NCI-H187 treated with DMSO at 0.1 percent for 48 hours (cell line): Measurements from ENCODE around the gene DEGS2.
"Not testable (repeated sequence)": the region's sequence is repeated elsewhere in the genome, so short reads cannot be mapped to it uniquely, and the experiment has no call there.

Source experiments
- DNase-seq: peaks from one replicate; lab custom pipeline; 2025; lab: John Stamatoyannopoulos, UW

DEGS2 gene

DNA sequence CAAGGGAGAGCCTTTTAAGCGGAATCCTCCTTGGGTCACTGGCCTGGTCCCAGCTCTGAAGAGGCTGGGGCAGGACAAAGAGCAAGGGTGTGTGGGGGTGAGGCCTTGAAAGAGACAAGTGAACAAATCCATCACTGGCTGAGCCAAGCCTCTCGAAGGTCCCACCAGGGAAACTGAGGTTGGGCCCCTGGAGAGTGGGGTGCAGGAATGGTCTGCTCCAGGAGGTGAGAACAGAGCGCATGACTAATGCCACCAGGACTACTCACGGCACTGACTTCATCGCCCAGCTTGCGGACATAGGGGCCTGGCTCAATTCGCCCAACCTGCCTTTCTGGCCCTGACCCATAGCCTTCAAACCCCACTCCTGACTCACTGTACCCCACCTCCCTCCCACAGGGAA is 19.2 kb upstream of the DEGS2 start:
- no peak for DNase-seq

DNA sequence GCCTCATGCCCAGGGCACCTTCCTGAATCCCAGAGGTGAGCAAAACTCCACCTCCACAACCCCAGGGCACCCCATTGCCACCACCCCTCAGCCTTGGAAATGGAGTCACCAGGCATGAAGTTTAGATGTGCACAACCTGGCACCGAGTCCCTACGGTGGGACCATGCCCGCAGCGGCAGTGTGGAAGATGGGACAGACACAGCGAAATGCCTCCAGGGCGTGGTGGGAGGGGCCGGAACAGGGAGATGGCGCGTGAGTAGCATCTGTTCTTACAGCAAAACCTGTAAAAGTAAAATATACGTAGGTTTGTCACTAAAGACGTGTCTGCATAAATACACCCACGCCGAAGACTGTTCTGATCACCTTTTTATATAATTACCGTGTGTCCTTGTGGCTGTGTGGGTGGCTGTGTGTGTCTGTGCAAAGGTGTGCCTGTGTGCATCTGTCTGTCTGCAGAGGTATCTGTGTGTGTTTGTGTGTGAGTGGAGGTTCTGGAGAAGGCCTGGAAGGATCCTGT is 17.4 kb upstream of the DEGS2 start:
- DNase-seq, result no peak

DNA sequence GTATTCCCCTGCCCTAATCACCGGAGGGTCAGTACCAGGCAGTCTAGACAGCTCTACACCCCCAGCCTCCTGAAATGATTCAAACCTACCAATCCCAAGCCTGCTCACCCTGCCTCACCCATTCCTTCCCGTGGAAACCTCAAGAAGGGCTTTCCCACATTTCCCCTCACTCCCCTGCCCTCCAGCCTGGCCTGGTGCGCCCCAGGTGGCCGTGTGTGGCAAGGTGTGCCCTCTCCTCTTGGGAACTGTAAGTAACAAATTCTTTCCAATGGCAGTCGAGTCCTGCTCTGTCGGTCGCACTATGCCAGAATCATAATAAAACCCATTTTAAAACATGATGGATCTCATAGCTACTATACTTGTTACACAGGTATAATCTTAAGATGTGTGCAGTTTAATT is 13.9 kb upstream of the DEGS2 start:
- DNase-seq, result no peak

DNA sequence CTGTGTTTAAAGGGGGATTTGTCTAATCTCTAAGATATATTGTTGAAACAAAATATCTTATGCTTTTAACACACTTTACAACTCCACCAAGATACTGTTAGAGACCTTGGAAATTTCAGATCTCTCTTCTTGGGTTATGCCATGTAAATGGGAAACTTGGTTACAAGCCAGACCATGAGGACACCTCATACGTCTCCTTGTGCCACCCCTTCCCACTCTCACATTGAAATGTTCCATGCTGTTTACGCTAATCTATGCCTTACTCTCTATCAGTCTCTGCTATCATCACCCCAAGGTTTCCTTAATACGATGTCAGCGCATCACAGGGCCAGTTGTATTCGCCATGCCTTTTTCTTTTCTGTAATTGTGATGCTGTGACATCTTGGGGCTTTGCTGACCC is 13.4 kb upstream of the DEGS2 start:
- no peak for DNase-seq

DNA sequence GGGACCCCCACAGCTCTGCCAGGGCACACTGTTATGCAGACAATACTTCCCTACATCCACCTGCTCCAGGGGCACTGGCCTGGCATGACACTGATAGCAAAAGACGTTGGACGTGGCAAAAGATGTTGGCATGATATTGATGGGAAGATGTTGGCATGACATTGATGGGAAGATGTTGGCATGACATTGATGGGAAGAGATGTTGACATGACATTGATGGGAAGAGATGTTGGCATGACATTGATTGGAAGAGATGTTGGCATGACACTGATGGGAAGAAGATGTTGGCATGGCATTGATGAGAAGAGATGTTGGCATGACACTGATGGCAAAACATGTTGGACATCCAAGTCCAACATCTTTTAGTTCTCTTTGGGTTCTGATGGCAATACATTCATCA is 11.4 kb upstream of the DEGS2 start:
- DNase-seq, result no peak

DNA sequence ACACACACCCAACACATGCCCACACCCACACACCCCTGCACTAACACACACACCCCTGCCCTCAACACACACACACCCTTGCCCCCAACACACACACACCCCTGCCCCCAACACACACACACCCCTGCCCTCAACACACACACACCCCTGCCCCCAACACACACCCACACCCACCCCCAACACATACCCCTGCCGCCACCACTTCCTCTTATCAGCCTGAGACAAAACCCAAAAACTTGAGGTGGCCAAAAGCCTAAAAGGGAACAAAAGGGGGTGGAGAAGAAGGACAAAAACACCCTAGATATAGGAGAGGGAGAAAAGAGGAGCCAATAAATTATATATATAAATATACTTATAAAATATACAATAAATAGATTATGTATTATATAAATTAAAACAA is 9.1 kb upstream of the DEGS2 start:
- no peak for DNase-seq

DNA sequence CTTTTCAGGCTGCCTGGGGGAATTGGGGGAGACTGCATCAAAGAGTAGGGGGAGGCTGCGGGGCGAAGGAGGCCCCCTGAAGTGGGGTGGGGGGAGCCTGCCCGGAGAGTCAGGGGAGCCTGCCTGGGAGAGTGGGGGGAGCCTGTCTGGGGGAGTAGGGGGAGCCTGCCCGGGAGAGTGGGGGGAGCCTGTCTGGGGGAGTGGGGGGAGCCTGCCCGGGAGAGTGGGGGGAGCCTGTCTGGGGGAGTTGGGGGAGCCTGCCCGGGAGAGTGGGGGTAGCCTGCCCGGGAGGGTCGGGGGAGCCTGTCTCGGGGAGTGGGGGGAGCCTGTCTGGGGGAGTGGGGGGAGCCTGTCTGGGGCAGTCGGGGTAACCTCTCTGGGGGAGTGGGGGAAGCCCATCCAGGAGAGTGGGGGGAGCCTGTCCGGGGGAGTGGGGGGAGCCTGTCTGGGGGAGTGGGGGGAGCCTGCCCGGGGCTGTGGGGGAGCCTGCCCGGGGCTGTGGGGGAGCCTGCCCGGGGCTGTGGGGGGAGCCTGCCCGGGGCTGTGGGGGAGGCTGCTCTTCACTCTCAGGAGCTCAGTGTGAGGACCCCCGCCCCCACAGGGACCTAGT is 6.5 kb upstream of the DEGS2 start:
- no peak for DNase-seq

DNA sequence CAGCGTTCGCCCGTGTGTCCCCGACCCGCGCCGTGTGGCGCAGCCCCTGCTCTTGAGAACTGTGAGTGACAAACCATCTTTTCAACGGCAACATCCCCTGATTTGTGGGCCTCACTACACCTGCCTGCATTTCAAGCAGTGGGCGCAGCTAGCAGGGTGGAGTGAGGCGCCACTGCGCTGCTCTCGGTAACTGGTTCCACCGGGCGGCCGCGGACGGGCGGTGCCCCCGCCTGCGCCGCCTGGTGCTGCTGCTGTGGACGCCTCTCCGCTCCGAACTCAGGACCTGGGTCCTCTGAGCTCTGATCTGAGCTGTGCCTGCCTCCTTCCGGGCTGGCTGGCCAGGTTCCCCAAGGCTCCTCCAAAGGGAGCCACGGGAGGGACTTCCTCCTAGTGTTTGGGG is 5.9 kb upstream of the DEGS2 start:
- no peak for DNase-seq

DNA sequence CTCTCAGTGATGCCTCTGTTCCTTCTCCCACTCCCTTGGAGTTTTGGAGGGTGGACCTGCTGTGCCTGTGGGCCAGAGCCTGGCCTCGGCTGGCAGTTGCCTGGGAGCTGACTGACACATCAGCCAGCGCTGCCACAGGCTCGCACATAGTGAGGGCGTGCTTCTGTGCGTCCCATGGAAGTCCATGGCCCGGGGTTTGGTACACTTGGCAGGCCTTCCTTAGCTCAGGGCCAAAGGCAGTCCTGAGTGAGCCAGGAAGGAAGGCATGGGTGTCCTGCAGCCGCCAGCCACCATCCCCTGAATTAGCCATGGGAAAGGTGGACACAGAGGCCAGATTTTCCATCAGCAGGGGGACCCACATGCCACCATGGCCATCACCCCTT is 1.1 kb upstream of the DEGS2 start:
- no peak for DNase-seq

DNA sequence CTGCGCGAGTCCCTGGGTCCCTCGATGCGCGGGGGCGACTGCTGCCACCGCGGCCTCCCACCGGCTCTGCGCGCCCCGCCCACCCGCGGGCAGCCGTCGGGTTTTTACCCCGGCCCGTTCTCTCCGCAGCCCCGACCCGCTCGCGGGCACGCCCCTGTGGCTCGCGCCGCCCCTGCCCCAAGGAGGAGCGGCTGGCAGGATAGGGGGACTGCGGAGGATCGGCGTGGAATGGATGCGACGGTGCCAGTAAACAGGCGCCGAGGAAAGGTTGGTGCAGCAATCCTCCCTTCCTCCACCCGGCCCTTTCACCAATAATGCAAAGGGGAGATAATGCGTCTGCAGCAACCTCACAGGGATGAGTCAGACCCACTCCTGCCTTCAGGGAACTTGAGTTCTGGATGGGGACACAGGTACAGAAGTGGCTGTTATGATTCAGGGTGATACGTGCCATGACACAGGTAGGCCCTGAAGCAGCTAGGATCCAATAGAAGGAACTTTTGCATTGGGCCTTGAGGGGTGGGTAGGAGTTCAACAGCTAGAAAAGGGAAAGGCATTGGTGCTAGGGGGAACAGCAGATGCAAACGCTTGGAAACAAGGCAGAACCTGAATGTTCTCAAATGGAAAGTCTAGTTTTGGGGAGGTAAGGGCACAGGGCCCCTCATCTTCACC is 554 bp upstream of the DEGS2 start:
- no peak for DNase-seq

DNA sequence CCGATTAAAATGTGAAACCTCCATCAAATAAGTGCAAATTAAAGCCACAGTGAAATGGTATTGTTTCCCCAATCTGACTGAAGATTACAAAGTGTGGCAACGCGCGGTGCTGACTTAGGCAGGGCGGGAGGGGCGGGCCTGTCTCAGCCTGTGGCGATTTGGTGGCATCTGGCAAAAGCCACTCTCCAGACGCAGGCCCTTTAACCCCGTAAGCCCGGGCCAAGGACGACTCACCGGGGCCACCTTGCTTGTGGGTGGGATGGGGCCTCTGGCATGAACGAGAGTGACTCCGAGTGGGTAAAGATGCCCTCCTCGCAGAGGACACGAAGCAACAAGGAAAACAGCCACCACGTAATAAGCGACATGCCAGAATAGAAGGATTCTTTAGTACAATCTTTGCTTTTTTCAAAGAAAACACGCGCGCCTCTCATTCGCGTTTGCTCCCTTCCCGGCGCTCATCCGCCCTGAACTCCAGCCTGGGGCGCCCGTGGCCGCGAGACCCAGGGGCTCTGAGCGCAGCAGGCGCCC is 815 bp downstream of the DEGS2 start:
- DNase-seq, result no peak

DNA sequence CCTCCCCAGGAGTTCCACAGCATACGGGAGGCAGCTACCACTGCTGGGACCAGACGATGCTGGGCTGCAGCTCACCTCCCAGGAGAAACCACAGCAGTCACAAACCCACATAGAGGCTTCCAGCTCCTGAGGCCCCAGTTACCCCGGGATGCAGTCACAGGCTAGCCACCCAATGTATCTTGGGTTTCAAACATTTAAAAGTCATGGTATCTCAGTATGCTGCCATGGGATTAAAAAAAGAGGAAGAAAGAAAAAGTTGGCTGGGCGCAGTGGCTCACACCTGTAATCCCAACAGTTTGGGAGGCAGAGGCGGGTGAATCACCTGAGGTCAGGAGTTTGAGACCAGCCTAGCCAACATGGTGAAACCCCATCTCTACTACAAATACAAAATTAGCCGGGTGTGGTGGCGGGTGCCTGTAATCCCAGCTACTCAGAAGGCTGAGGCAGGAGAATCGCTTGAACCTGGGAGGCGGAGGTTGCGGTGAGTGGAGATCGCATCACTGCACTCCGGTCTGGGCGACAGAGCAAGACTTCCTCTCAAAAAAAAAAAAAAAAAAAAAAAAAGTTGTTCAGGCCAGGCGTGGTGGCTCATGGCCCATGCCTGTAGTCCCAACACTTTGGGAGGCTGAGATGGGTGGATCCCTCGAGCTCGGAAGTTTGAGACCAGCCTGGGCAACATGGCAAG is 1.8 kb downstream of the DEGS2 start:
- DNase-seq, result not testable (repeated sequence)

DNA sequence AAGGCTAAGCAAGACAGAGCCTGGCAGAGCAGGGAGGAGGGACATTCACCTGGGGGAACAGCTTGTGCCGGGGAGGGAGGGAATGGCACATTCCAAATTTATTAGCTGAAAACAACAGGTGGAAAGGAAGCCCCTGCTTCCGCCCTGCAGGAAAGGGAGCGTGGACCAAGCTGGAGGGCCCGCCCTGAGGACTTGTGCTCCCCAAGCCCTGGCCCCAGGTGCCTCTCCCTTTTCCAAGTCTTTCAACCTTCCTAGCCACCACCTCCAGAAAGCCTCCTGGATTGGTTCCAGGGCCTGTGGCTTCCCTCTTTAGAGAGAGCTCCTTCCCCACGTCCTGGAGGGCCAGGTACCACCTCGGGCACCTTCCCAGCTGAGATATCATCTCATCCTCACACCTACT is 2.7 kb downstream of the DEGS2 start:
- DNase-seq, result no peak

DNA sequence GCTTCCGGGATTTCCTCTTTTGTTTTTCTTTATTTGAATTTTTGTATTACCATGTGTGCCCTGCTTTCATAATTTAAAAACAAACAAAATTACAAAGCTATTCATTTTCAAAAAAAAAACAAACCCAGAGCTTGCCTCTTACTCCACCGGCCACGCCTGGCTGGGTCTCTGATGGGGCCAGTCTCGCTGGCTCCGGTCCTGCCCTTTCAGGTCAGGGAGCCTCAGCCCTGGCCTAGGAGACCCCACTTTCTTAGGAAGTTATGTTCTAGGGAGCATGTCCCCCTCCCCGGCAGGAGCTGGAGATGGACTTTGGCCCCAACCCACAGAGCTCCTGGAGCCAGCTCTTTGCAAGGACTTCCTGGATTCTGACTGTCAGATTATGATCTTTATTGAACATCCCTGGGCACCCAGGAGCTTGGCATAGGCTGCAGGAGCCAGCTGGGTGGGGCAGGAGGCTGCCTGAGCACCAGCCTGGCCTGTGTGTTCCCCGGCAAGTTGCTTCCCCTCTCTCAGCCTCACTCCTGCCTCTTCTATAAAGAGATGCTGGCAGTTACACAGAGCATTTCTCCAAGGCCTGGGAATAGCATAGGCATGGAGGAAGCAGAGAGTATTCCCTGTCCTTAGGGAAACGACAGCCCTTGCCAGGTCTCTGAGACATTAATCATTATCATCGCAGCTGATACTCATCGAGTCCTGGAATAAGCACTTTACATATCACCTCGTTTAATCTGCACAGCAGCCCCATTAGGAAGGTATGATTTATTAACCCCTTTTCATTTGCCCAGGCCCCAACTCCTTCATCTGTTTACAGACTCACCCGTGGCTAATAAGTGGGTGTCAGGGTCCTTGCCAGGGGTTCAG is 3.5 kb downstream of the DEGS2 start:
- DNase-seq, result no peak

DNA sequence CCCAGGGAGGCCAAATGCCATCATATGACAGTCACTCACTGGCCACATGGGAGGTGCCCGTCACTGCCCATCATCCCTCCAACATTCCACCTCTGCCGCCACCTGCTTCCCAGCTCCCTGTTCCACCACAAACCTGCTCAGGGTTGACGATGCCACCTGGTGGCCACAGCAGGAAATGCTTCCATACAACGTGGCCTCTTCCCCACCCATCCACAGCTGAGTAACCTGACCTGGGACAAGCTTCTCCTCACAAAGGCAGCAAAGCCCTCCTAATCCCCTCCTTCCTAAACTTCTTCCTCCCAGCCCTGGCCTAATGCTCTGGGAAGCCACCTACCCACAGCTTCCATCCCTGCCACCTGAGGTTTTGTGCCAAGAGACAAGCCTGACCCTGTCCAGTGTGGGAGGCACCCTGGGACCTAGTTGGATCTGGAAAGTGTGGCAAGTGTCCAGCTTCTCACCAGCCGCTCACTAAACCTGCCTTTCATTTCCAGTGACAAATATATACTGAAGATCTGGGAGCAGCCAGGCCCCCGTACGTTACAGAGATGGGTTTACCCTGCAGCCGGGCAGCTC is 4.3 kb downstream of the DEGS2 start:
- no peak for DNase-seq

DNA sequence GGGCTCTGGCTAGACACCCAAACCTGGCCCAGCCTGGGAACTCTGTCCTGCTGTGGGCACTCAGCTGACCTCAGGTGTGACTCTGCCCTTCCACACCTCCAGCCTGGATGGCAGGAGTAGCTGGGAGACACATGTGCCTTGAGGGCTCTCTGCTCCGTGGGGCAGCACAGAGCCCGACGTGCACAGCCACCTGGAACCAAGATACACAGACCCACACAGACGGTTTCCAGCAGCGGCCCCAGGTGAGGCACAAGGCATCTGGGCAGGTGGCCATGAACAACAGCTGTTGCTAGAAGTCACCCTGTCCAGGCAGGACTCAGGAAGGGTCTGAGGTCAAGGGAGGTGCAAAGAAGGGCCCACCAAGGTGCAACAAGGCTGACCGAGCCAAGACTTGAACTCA is 5.9 kb downstream of the DEGS2 start:
- DNase-seq, result no peak

DNA sequence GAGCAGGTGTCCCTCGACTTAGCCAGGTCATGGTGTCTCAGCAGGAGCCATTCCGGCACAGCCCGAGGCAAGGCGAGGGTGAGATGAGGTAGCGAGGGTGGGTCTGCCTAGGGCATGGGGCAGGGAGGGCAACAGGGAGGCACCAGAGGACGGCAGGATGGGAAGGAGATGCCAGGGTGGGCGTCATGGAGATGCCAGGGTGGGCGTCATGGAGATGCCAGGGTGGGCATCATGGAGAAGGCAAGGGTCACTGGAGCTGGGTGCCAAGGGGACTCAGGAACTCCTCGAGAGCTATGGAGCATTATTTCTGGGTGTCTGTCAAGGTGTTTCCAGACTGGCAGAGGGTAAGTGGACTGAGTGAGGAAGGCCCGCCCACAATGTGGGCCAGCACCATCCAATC is 7.4 kb downstream of the DEGS2 start:
- DNase-seq, result no peak

DNA sequence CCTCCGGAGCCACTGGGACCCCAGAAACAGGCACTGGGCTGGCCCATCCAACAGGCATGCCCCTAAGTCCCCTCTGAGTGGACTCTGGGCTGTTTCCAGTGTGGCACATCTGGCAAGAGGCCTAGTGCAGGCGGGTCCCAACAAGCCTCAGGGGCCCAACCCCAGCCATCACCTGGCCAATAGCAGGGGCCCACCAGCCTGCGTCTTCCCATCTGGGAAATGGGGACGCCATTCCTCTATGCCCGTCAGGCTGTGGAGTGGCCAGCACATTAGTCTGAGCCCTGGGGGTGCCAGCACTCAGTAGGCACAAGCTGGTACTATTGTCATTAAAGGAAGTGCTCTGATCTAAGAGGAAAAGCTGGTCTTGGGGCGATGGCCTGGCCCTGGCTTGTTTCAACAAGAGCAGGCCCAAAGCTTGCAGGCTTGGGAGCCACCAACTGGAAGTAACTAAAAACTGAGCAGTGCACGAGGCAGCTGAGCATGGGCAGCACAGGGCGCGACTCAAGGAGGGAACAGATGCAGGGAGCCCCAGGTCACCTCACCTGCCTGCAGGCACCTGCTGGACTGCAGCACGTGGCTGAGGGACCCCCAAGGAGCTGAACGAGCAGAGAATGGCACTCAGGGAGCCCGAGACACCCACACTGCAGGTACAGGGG is 8.4 kb downstream of the DEGS2 start:
- DNase-seq, result no peak

DNA sequence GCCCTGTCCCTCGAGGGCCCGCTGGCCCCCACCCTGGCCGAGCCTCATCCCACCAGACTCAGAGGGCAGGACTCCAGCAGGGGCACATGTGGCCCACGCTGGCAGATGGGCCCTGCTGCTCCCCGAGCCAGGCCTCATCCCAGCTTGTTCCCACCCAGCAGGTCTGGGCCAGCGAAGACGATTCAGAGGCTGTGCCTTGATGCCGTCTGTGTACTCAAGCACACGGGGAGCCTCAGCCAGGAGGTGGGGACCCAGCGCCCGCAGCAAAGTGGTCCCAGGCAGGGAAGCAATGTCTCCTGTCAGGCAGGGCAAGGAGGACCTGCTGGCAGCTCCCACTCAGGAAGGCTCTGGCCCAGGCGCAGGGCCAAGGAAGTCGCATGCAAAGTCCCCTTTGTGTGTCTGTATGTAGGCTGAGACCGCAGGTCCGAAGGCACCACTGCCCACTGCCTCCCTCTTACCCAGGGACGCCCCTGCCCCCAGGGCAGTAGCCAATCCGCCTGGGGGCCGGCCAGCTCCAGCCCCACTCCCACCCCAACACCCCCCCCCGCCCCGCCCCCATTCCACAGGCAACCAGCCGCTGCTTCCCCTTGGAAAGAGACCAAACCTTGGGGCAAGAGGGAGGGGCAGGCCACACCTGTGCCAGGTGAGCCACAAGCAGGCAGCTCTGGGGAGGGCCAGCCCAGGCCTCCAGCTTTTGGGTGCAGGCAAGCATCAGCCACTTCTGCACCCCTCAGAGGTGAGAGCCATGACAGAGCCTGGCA is 9.4 kb downstream of the DEGS2 start:
- DNase-seq, result no peak

DNA sequence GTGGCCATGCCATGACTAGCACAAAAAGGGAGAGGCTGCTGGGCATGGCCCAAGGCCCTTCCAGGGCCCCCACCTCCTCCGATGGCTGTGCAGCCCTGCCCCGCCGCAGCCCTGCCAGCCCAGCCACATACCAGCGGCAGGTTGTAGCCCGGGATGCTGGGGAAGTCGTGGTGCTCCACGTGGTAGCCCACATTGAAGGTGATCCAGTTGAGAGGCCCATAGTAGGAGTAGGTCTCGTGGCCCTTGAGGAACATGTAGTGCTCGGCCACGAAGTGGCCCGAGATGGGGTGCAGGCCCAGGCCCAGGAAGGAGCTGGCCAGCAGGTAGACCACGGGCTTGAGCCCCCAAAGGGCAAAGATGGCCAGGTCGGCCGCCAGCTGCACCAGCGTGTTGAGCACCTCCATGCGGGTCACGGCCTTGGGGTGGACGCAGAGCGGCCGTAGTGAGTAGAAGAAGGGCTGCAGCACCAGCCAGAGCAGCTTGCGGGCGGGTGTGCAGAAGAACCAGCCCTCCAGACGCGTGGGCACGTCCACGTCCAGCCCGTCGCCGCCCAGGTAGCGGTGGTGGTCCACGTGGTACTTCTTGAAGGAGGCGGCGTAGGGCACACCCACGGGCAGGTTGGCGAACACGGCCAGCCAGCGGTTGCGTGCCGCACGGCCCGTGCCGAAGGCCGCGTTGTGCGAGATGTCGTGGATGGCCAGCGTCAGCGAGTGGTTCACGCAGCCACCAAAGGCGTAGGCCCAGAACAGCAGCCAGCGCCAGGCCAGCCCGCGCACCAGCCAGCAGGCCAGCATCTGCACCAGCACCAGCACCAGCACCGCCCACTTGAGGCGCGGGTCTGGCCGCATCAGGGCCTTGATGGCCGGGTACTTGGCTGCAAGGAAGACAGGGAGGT is 10.4 kb downstream of the DEGS2 start:
- no peak for DNase-seq
